GM23338 (cell line): ENCODE results near the gene ZNF318. TPM values are rescaled to one million over a fixed set of nuclear protein-coding genes. Genes with fewer than 3 reads are reported as not detected.
"Not testable (repeated sequence)": the region's sequence is repeated elsewhere in the genome, so short reads cannot be mapped to it uniquely, and the experiment has no call there.

Experiments
- ATAC-seq: fragments of 200-7000 bp; cut with Tn5 transposase; 3 replicates; pipeline ENCODE4 v1.9.1; 2020
- DNase-seq: peaks from one replicate; pipeline ENCODE4 v3.0.0-alpha.2; 2015; ENCODE audit warnings: low spot score
- H2AFZ ChIP-seq: fragments of 200-600 bp; sonication (generic); 2 replicates; pipeline ENCODE4 v1.8.0; 2016; ENCODE audit warnings: antibody characterized with exemption, mild to moderate bottlenecking, moderate library complexity
- H3F3A ChIP-seq: fragments of 200-600 bp; sonication (generic); replicated peaks from 2 replicates; pipeline ENCODE4 v1.8.0; 2017; ENCODE audit warnings: antibody characterized with exemption, mixed run types, low read depth
- H3K27ac ChIP-seq: fragments of 200-600 bp; sonication (generic); 2 replicates; pipeline ENCODE4 v1.6.1; 2016; ENCODE audit warnings: low read depth
- H3K27me3 ChIP-seq: fragments of 200-600 bp; sonication (generic); 2 replicates; pipeline ENCODE4 v1.8.0; 2016; ENCODE audit warnings: mild to moderate bottlenecking, mixed run types, moderate library complexity; ENCODE audit not compliant: insufficient read depth
- H3K36me3 ChIP-seq: fragments of 200-600 bp; sonication (generic); 2 replicates; pipeline ENCODE4 v1.8.0; 2016; ENCODE audit warnings: mild to moderate bottlenecking; ENCODE audit not compliant: insufficient read depth
- H3K4me1 ChIP-seq: fragments of 200-600 bp; sonication (generic); 2 replicates; pipeline ENCODE4 v1.8.0; 2016; ENCODE audit warnings: mild to moderate bottlenecking, moderate library complexity; ENCODE audit not compliant: insufficient read depth
- H3K4me2 ChIP-seq: fragments of 200-600 bp; sonication (generic); 2 replicates; pipeline ENCODE4 v1.7.1; 2017; ENCODE audit warnings: mixed run types
- H3K4me3 ChIP-seq: fragments of 200-600 bp; sonication (generic); 2 replicates; pipeline ENCODE4 v1.6.1; 2016; ENCODE audit warnings: mixed run types
- H3K79me2 ChIP-seq: fragments of 200-600 bp; sonication (generic); replicated peaks from 2 replicates; pipeline ENCODE4 v1.8.0; 2017; ENCODE audit warnings: mild to moderate bottlenecking; ENCODE audit not compliant: insufficient read depth
- H3K9me2 ChIP-seq: fragments of 200-600 bp; sonication (generic); 2 replicates; pipeline ENCODE4 v1.8.0; 2017; ENCODE audit not compliant: insufficient read depth
- H4K20me1 ChIP-seq: fragments of 200-600 bp; sonication (generic); replicated peaks from 2 replicates; pipeline ENCODE4 v1.8.0; 2017; ENCODE audit warnings: mild to moderate bottlenecking; ENCODE audit not compliant: insufficient read depth
- H3K27ac Mint-ChIP-seq: 2 replicates; pipeline ENCODE4 v1.8.0; 2020; ENCODE audit warnings: inconsistent platforms, mild to moderate bottlenecking, moderate library complexity, mixed read lengths
- H3K27me3 Mint-ChIP-seq: 3 replicates; pipeline ENCODE4 v1.8.0; 2022; ENCODE audit warnings: low read depth, mild to moderate bottlenecking, moderate library complexity, mixed read lengths, inconsistent platforms; ENCODE audit not compliant: insufficient read depth, poor library complexity
- H3K36me3 Mint-ChIP-seq: 3 replicates; pipeline ENCODE4 v1.8.0; 2021; ENCODE audit warnings: low read depth, mild to moderate bottlenecking, inconsistent platforms, moderate library complexity, mixed read lengths
- H3K4me1 Mint-ChIP-seq: 3 replicates; pipeline ENCODE4 v1.8.0; 2020; ENCODE audit warnings: mild to moderate bottlenecking, inconsistent platforms, mixed read lengths
- H3K4me3 Mint-ChIP-seq: 3 replicates; pipeline ENCODE4 v1.8.0; 2021; ENCODE audit warnings: moderate library complexity, mild to moderate bottlenecking, inconsistent platforms, mixed read lengths
- H3K9me3 Mint-ChIP-seq: 3 replicates; pipeline ENCODE4 v1.8.0; 2020; ENCODE audit warnings: moderate library complexity, mild to moderate bottlenecking, inconsistent platforms, mixed read lengths
- ETS1 ChIP-seq: IDR thresholded peaks from 2 replicates; pipeline ENCODE4 v1.6.1; 2016; ENCODE audit warnings: antibody characterized with exemption
- NANOG ChIP-seq: IDR thresholded peaks from 2 replicates; pipeline ENCODE4 v1.6.1; 2016; ENCODE audit warnings: antibody characterized with exemption, borderline replicate concordance
- STAT1 ChIP-seq: IDR thresholded peaks from one replicate; pipeline ENCODE4 v1.6.1; 2016; ENCODE audit warnings: antibody characterized with exemption; ENCODE audit not compliant: unreplicated experiment
- polyA plus RNA-seq: library from polyadenylated mRNA; unstranded; fragments of >200 nt; fragmentation: Nextera tagmentation; extraction: Ambion mirVana; gene quantifications from 2 replicates; pipeline ENCODE4 v1.2.1, GENCODE V29; 2016
- total RNA-seq: library from RNA; depleted of rRNA; stranded (reverse); fragments of >200 nt; shearing (Covaris generic); gene quantifications from 2 replicates; pipeline ENCODE4 v1.2.3, GENCODE V29; 2014

ZNF318 gene
- total and polyA plus RNA-seq, 2 experiments from 2014 or later: 8.7 to 19.5 TPM

GRCh38 chr6:43375693-43376092 lies 6.2 kb upstream of the ZNF318 start:
- Mint-ChIP-seq H3K36me3 (no peaks in the 10 kb centered on the region), H3K9me3 (no peaks in the 10 kb centered on the region), H3K27ac (no peak overlapping the region), H3K4me1 (peaks cover 4% of the 10 kb centered on the region; the same call in 1 of the 3 replicates), H3K4me3 (no peak overlapping the region), H3K27me3 (peaks cover 2% of the 10 kb centered on the region)
- H3K4me2 ChIP-seq: no peak overlapping the region
- H3K9me2 ChIP-seq: no peaks in the 10 kb centered on the region
- H3K27me3 ChIP-seq: no peaks in the 10 kb centered on the region
- ATAC-seq: no peak
- H3K36me3 ChIP-seq: no peaks in the 10 kb centered on the region
- H3K4me3 ChIP-seq: no peak overlapping the region
- no peaks in the 10 kb centered on the region for H3K4me1 ChIP-seq
- no peak for DNase-seq
- H3F3A ChIP-seq: no peaks in the 10 kb centered on the region
- H3K79me2 ChIP-seq: no peaks in the 10 kb centered on the region
- no peak overlapping the region for H3K27ac ChIP-seq
- H2AFZ ChIP-seq: no peak overlapping the region
- no peaks in the 10 kb centered on the region for H4K20me1 ChIP-seq
- no peak for TF ChIP-seq NANOG

- Histone ChIP-seq H3K4me3 (no peak overlapping the region), H3K9me2 (no peaks in the 10 kb centered on the region), H3K36me3 (no peaks in the 10 kb centered on the region), H2AFZ (no peak overlapping the region), H3K27ac (no peak overlapping the region), H3K79me2 (no peaks in the 10 kb centered on the region), H3K4me2 (no peak overlapping the region), H4K20me1 (0 out of 2 replicates have a peak, but pooled peaks cover under 1% of the 10 kb centered on the region), H3K4me1 (peaks cover 8% of the 10 kb centered on the region), H3K27me3 (peaks cover 2% of the 10 kb centered on the region), H3F3A (peaks cover 6% of the 10 kb centered on the region; the same call in 1 of the 2 replicates)
- Mint-ChIP-seq H3K4me3 (no peak overlapping the region), H3K4me1 (peaks cover 13% of the 10 kb centered on the region), H3K9me3 (no peaks in the 10 kb centered on the region), H3K36me3 (no peaks in the 10 kb centered on the region), H3K27me3 (peaks cover 5% of the 10 kb centered on the region), H3K27ac (no peak overlapping the region)
- ATAC-seq: no peak
- DNase-seq: no peak
- TF ChIP-seq STAT1 (no peak), ETS1 (no peak)
Measured at GRCh38 chr6:43373252-43373875, 3.9 kb upstream of the ZNF318 start.

- peak; percentile 5; the same call in 2 of the 3 replicates for ATAC-seq
- peaks cover 11% of the 10 kb centered on the region for H3K27me3 Mint-ChIP-seq
- peak overlapping the region; percentile 73 for H3K27ac ChIP-seq
- not testable (repeated sequence) for H3F3A ChIP-seq, H3K36me3 ChIP-seq, H3K36me3 Mint-ChIP-seq, DNase-seq, H3K9me3 Mint-ChIP-seq, H4K20me1 ChIP-seq, H3K9me2 ChIP-seq
- peaks cover 17% of the 10 kb centered on the region for H3K27me3 ChIP-seq
- H3K4me3 Mint-ChIP-seq: peak overlapping the region; percentile 79
- H3K4me1 Mint-ChIP-seq: peaks cover 21% of the 10 kb centered on the region
- H2AFZ ChIP-seq: peak overlapping the region; percentile 94
- H3K27ac Mint-ChIP-seq: peak overlapping the region; percentile 75
- peak overlapping the region; percentile 82 for H3K4me3 ChIP-seq
- H3K4me2 ChIP-seq: peak overlapping the region; percentile 82
- peaks cover 16% of the 10 kb centered on the region for H3K4me1 ChIP-seq
- H3K79me2 ChIP-seq: peaks cover 12% of the 10 kb centered on the region
Measured at GRCh38 chr6:43370003-43370580, 645 bp upstream of the ZNF318 start.
